Measurements from ENCODE around the gene ZSWIM6. TPM values are rescaled to one million over a fixed set of nuclear protein-coding genes. Genes with fewer than 3 reads are reported as not detected.

Gene ZSWIM6
- total RNA-seq, 1 donor from 2014 or later, result 21.2 TPM

DNA sequence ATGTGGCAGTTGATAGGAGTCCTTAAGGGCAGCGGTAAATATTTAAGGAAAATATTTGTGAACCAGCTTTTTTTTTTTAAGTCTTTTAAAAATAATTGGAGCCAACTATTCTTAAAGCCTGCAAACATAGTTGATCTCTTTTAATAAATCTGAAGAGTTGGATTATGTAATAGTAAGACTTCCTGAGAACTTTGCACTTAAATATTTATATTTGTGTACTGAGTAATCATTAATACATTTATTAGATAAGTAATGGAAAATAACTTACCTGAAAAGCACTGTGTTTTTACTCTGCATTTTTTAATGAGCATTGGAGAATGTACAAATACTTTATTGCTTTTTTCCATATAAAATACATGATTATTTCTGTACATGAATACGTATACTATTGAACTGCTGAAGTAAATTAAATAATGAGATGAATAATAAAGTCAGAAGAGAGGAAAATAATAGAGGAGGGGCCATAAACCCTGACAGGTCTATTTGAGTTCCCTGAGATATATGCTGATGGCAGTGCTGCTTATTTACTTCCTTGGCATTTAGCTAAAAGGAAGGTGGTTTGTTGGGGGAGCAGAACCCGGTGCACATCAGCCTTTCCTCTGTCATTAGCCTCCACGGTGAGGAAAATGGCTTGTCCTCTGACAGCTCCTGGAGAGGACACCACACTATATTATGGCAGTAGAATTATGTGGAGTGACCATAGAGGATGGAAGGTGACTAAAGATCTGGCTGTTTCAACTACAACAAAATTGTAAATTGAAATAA is 148.0 kb downstream of the ZSWIM6 start:
- no peak for DNase-seq (ENCODE audit: low spot score)

DNA sequence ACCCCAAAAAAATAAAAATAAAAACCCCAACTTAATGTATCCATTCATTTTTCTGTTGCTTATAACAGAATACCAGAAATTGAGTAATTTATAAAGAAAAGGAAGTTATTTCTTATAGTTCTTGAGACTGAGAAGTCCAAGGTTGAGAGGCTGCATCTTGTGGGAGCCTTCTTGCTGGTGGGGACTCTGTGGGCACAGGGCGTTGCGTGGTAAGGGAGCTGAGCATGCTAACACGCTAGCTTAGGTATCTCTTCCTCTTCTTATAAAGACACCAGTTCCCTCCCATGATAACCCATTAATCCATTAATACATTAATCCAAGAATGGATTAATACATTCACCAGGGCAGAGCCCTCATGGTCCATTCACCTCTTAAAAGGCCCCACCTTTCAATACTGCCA is 150.9 kb downstream of the ZSWIM6 start:
- no peak for DNase-seq (ENCODE audit: low spot score)

DNA sequence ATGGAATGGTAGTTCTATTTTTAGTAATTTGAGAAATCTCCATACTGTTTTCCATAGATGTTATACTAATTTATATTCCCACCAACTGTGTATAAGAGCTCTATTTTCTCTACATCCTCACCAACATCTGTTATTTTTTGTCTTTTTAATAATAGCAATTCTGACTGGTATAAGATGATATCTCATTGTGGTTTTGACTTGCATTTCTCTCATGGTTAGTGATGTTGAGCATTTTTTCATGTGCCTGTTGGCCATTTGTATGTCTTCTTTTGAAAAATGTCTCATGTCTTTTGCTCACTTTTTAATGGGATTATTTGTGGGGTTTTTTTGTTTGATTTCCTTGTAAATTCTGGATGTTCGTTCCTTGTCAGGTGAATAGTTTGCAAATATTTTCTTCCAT is 154.4 kb downstream of the ZSWIM6 start:
- DNase-seq (ENCODE audit: low spot score), result no peak

DNA sequence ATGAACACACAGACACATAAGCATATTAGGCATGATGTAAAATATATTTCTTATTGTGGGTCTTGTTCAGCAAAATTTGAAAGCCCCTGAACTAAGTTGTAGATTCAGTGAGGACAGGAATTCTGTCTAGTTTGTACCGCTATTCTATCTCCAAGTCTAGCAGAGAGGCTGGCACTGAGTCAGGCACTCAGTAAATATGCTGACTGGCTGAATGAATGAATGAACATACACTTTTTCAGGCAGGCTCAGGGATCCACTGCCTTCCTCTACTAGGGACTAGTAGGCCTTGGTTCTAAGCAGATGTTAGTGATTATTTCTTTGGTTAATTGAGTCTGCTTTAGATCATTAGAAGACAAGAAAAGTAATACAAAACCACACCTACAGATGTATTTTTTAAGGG is 157.5 kb downstream of the ZSWIM6 start:
- DNase-seq (ENCODE audit: low spot score), result no peak

DNA sequence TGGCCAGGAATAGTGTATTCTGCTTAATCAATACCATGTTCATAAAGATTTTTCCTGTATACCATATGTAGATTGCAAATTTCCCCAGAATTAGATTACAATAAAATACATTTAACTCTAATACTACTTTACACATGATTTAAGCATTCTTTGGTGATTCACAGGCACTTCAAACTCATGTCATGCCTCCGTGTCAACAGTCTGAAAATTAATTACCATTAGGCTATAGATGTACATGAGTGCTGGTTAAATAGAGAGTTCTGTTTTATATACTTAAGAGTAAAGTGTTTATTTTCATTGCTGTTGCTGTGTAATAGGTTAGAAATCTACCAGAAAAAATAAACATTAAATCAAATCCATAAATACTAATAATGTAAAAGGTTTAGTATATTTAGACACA is 159.8 kb downstream of the ZSWIM6 start:
- DNase-seq (ENCODE audit: low spot score), result no peak

DNA sequence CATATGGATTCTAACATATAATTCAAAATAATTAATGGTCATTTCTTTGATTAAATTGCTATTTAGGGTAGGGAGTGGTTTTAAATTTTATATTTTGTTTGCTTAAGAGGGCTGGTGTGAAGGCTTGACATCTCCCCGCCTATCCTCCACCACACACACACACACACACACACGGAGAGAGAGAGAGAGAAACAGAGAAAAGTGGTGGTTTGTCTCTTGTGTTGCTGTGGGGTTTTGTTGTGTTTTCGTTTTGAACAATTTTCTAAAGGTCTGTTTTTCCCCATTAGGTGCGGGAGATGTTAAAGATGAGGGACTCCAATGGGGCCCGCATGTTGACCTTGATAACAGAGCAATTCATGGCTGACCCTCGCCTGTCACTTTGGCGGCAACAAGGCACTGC is 161.9 kb downstream of the ZSWIM6 start:
- no peak for DNase-seq (ENCODE audit: low spot score)

DNA sequence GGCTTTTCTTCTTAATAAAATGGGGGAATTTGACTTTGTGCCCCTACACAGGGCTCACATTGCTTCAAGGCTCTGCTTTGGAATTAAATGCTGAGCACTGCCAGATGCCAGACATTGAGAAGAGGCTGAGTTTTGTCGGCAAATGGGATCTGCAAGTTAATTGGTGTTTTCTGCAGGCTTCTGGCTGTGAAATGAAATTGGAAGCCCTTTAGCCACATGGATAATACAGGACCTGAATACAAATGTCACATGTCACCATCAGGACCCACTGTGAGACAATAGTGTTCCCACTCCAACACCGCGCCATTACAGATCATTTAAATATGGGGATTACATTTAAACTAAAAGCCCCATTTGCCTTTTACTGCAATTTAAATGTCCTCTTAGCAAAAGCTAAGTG is 164.4 kb downstream of the ZSWIM6 start:
- DNase-seq (ENCODE audit: low spot score), result no peak

DNA sequence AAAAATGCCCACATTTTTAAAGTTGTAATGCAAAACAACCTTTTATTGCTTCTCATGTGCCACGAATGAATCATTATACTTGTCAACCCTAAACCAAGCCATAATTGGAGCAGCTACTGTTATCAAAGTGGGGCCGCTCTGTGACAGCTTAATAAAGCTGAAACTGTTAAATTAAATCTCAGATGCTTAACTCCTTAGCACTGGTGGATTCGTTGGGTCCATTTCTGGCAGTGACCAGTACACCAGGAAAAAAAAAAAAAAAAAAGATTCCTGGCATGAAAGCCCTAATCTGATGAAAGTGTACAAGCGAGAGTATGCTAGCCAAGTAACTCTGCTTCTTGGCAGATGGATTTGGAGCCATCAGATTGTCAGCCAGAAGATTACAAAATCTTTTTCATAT is 164.8 kb downstream of the ZSWIM6 start:
- DNase-seq (ENCODE audit: low spot score), result peak; percentile 1

DNA sequence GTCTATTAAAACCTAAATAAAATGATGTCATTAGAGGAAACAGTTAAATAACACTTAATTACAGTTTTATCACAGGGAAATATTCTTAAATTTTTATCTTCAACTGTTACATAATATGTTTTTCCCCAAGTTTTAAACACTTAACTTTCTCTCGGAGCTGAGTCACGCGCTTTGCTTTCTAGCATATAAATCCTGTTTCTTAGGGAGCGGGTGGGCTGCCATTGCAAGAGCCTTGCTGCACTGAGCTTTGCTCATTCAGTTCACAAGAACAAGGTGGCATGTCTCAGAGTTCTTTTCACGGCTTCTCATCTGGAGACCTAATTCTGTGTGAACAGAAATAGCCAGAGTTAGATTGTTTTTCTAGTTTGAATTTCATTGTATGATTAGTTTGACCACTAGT is 166.1 kb downstream of the ZSWIM6 start:
- DNase-seq (ENCODE audit: low spot score), result no peak

DNA sequence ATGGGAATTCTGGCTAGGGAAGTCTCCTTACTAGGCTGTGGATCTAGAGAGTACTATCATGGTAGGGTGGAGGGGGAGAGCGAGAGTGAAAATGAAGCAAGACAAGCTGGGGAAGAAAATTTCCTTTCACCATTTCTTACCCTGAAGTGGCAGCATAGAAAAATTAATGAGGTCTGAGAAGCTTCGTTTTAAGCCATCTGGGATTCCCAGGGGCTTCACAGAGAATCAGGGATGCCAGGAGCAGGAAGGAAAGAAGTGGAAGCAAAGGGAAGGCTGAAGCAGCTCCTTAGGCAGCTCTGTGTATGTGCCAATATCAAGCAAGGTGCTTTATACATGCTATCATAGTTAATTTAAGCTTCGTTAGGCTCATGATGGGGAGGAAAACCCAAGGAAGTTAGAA is 169.9 kb downstream of the ZSWIM6 start:
- DNase-seq (ENCODE audit: low spot score), result no peak

DNA sequence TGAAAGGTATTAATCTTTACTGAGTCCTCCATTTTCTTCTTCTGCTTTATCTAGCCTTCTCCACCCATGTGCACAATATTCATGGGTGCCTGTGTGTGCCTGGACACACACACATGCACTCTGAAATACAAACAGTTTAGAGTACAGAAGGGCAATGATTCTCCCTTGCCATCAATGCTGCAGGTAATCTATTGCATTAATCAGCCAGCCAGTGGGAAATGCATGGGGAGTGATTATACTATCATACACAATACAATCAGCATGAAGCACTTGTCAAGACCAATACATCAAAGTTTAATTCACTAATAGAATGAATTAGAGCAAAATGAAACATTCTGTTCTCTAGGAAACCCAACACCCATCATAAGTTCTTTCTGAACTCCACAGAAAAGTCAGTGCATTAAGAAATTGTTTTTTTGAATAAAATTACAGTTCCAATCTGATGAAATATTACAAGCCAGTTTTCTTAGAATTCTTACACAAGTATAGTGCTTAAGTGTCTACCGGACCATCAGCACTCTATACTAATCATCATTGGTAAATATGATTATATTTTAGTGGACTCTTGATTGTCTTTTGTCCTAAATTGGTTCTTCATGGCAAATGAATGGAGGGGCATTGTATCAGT is 172.2 kb downstream of the ZSWIM6 start:
- no peak for DNase-seq (ENCODE audit: low spot score)

DNA sequence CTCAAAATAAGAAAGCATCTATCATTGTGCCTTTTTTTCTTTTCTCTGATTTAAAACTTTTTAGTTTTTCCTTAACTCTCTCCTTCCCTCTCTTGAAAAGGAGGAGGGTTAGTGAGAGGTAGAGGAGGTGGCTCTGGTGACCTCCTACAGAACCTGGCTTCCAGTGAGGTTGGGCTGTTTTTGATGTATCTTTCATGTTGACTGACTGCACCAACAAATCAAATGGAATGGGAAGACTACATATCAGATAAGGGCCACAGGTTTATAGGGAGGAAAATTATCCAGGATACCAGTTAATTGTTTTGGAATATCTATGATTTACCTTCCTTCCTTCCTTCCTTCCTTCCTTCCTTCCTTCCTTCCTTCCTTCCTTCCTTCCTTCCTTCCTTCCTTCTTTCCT is 173.2 kb downstream of the ZSWIM6 start:
- DNase-seq (ENCODE audit: low spot score), result no peak

DNA sequence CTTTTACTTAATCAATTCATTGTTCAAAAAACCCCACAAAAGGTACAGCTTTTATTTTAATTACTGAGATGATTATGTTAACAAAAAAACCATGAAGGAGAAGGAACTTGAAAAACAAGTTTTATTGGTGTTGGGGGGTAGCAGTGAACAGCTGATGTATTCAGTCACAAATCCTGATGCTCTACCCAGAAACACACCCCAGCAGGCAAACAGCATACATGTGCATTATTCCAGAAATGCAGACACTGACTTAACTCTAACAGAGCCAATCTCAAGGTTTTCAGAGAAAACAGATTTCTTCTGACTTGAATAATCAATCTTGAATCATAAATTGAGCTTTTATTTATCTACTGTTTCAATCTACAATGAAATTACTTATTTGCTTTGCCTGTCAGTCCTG is 175.2 kb downstream of the ZSWIM6 start:
- no peak for DNase-seq (ENCODE audit: low spot score)

DNA sequence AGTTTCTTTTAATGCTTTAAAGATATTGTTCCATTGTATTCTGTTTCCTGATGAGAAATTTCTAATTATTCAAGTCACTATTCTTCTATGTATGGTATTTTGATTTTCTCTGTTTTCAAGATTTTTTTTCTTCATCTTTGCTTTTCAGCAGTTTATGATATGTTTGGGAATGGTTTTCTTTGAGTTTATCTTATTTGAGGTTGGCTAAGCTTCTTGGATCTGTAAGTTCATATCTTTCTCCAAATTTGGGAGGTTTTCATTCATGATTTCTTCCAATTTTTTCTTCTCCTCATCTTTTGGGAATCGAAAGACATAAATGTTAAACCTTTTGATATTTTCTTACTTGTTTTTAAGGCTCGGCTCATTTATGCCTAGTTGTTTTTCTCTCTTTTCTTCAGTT is 184.9 kb downstream of the ZSWIM6 start:
- DNase-seq (ENCODE audit: low spot score), result no peak

DNA sequence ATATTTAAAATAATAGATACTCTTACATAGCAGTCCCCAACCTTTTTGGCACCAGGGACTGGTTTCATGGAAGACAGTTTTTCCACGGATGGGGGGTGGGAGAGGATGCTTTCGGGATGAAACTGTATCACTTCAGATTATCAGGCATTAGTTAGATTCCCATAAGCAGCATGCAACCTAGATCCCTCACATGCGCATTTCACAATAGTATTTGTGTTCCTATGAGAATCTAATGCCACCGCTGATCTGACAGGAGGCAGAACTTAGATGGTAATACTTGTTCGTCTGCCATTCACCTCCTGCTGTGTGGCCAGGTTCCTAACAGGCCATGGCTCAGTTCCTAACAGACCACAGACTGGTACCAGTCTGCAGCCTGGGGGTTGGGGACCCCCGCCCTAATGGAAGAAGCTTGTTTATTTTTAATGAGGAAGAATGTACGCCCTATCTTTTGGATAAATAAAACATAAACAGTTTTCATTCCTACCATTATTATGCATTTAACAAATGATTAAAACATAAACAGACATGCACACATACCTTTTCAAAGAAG is 187.7 kb downstream of the ZSWIM6 start:
- DNase-seq (ENCODE audit: low spot score), result no peak

DNA sequence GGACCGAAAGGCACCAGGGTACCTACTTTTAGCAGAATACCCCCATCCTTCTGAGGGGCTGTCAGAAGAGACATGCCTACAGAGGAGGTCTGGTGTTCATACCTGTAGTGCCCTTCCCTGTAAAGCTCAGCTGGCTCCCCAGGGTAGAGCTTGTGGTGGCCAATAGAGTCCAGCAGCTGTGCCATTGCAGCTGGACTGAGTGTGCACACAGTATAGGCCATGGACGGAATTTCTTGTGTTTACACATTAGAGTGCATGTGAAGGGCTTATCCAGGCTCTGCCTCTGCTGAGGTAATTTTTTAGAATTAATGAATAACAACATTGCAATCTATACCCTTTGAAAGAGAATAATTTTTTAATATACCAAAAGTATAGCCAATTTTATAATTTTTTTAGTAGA is 191.0 kb downstream of the ZSWIM6 start:
- DNase-seq (ENCODE audit: low spot score), result no peak

DNA sequence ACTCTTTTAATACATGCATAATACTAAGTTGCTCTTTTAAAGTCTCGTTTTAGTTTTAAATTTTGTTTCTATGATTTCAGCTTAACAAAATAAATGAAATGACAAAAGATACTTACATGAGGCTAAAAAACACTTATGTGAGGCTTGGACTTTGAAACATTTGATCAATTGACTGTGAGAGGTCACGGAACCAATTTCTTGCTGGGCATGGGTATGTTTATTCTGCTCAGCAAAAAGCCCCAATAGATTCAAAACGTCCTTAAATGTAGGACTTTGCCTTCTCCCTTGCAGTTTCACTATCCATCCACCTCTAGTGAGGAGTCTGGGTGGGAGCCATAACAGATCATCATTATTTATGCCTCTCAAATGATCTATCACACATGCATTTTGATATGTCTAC is 191.9 kb downstream of the ZSWIM6 start:
- DNase-seq (ENCODE audit: low spot score), result no peak

DNA sequence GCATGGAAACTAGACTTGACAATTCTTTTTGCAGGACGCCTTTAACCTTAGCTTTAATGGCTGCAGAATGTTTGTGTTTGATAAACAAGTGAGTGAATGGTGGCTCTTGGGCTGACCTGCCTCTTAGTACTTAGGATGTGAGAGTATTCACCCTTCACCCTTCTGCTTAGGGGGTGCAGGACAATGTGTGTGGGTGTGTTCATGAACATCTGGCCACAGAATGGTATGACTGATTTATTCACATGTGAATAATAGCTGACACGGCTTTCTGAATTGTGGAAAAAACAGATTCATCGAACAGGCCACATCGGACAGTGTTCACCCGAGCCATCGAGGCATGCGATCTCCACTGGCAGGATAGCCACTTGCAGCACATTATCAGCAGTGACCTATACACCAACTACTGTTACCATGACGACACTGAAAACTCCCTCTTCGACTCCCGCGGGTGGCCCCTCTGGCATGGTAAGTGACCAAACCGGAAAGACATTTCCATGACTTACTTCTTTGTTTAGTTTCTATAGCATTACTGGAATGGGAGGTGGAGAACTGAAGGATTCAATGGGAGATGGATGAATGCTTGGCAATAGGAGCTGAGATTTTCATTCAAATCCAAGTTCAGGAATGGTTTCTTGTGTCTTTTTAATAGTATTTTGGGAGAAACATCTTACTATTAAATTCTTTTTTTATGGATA is 193.6 kb downstream of the ZSWIM6 start:
- DNase-seq (ENCODE audit: low spot score), result peak; percentile 17

DNA sequence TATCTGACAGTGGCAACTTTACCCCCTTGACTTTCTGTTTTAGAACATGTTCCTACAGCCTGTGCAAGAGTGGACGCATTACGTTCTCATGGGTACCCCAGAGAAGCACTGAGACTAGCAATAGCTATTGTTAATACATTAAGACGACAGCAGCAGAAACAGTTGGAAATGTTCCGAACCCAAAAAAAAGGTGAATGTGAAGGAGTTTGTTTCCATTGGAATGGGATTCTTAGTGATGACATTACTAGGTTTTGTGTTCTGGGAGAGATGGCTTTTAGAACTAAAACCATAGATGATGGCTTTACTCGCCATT is 194.1 kb downstream of the ZSWIM6 start:
- no peak for DNase-seq (ENCODE audit: low spot score)

DNA sequence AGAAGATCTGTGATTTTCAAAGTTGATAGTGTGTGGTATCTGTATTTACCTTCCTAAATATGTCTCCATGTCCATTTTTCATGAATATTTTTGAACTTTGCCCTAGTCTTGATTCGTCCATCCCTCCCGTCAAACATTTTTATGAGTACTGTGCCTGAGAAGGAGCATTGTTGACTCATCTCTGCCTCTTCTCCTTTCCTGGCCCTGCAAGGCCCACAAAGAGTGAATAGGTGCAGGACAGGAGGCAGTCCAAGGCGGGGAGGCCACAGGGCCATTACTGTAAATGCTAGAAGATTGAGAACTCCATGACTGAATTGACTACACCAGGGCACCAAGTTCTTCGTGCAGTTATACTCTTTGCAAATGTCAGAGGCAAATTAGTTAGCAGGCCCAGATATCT is 200.9 kb downstream of the ZSWIM6 start:
- DNase-seq (ENCODE audit: low spot score), result no peak

DNA sequence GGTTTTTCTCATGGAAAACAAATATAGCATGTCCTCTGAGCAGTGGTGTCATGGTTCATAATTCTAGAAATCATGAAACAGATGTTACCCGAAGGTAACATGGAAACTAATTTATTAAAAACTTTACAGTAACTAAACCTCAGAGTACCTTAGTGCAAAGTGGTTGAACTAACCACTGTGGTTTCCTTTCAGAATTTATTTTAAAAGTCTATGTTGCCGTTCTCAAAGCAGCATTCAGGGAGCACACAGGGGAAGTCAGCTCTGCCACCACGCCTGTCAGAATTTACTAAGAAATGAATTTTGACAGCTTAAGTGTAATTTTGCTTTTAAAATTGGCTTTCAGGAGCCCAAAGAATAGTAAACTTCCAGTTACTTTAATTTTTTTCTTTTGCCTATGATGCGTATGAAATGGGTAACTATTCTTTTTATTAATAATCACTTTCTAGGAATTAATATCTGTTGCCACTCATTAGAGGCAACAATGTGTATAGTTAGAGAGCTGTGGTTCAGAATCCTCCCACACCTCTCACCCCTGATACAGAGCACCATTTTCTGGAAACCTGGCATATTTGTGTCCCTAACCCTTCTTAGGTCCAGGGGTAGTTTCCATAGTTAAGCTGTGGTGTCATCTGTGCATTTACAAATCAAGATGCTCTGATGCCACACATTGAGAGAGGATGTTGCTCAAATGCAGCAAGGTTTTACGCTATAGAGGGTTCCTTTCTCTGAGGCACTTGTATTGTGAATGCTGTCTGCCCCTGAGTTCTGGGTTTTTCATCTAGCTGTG is 202.6 kb downstream of the ZSWIM6 start:
- DNase-seq (ENCODE audit: low spot score), result no peak

DNA sequence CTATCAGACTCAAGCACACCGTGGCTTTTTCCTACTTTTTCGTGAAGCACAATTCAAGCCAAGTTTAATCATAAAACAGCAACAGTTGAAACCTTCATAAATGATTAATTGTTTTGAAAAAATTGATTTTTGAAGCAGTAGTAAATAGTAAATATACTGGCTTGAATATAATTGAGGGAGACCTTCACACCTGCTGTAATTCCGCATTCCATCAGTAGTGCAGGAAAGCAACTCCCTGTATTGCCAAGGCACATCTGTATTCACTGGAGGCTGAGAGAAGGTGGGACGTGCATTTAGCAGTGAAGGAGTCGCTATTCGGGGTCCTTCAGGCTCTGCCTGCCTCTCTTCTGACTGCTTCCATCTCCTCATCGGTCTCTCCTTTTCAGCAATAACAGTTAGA is 203.8 kb downstream of the ZSWIM6 start:
- no peak for DNase-seq (ENCODE audit: low spot score)

All from umbilical cord (tissue), 2 donors.